ENCODE data around the gene DHRS7B.
A peak's percentile ranks its signal among the peaks of the same experiment; 100 is the strongest.
"Not testable (repeated sequence)": the region's sequence is repeated elsewhere in the genome, so short reads cannot be mapped to it uniquely, and the experiment has no call there.

The DHRS7B gene

DNA sequence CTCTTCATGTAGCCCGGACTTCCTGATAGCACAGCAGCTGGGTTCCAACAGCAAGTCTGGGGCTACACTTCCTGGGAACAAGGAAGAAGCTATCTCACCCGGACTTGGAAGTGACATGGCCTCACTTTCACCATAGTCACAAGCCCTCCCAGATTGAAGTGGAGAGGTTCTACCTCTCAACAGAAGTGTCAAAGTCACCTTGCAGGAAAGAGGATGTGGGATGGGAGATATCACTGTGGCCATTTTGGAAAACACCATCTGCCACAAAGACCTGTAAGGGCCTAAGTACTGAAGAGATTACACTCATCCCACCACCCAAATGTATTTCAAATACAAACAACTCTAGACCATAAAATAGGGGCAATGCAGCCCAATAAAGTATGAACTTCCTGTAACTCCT lies 29.9 kb upstream of the DHRS7B start:
- no peak for DNase-seq
- H3K9me3 Mint-ChIP-seq: no peaks in the 10 kb centered on the region
- peaks cover 0 to 5% of the 10 kb centered on the region in 2 donors for H3K27me3 Mint-ChIP-seq
- no peak overlapping the region for H3K4me3 Mint-ChIP-seq
- ATAC-seq (replicated peaks): no peak
- H3K36me3 Mint-ChIP-seq (ENCODE audit: insufficient read depth): peaks cover 10% of the 10 kb centered on the region
- no peak overlapping the region for H3K27ac Mint-ChIP-seq
- peaks cover 10 to 15% of the 10 kb centered on the region in 2 donors for H3K4me1 Mint-ChIP-seq (ENCODE audit: low read depth in 2 of 2)

DNA sequence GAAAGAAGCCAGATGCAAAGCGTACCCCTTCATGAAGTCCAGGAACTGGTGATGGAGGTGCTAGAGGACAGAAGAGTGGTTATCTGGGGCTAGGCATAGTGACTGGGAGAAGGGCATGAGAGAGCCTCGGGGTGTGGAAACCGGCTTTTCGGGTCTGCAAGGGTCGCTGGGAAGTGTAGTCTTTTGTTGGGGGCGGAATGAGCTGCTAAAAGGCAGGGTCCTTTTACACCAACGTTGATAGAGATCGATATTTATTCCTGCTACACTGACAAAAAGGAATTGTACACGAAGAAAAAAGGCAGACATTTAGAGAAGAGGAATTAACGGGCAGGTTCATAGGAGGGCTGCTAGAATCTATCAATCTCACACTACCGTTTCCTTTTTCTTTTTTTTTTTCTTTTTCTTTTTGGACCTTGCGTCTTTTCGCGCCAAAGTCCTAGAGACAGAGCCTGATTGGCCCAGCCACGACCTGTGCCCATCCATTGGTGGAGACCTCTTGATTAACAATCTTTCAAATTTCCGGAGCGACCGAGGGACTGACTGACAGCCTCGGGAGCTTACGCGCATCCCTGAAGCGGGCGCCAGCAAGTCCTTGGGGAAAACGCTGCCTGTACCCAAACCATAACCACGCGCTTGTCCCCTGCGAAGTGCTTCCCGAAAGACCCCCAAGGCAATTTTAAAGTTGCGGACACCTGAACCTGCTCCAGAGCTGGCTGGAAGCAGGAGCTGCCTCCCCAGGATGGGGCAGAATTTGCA lies 27.7 kb upstream of the DHRS7B start:
- Mint-ChIP-seq H3K27me3 (peaks cover 0 to 5% of the 10 kb centered on the region in 2 donors), H3K4me1 (ENCODE audit: low read depth in 2 of 2) (peaks cover 10 to 15% of the 10 kb centered on the region in 2 donors), H3K36me3 (ENCODE audit: insufficient read depth) (peaks cover 7% of the 10 kb centered on the region), H3K4me3 (peak overlapping the region; percentile 87 to 90), H3K9me3 (no peaks in the 10 kb centered on the region), H3K27ac (peak overlapping the region; percentile 61 to 66)
- DNase-seq (peak; percentile 41 to 47 (median 42)), ATAC-seq (replicated peaks) (peak; percentile 96)

DNA sequence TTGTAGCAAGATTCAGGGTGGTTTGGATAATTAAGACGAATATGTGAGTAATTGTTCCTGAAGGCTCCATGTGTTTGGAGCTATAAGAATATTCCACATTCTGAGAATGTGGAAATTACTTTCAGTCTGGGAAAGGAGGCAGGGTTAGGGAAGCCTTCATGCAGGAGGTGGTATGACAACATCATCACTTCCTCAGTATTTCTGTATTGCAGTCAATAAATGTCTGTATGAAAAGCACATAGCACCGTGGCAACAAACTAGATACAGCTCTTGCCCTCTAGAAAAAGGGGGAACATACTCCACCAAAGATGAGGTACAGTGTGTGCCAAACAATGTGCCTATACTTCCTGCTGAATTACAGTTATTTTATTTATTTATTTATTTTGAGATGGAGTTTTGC lies 26.1 kb upstream of the DHRS7B start:
- Mint-ChIP-seq H3K4me3 (no peak overlapping the region), H3K27me3 (peaks cover 0 to 5% of the 10 kb centered on the region in 2 donors), H3K27ac (no peak overlapping the region), H3K36me3 (ENCODE audit: insufficient read depth) (peaks cover 7% of the 10 kb centered on the region), H3K9me3 (no peaks in the 10 kb centered on the region), H3K4me1 (ENCODE audit: low read depth in 2 of 2) (peaks cover 10 to 15% of the 10 kb centered on the region in 2 donors)
- no peak for ATAC-seq (replicated peaks)
- no peak for DNase-seq

DNA sequence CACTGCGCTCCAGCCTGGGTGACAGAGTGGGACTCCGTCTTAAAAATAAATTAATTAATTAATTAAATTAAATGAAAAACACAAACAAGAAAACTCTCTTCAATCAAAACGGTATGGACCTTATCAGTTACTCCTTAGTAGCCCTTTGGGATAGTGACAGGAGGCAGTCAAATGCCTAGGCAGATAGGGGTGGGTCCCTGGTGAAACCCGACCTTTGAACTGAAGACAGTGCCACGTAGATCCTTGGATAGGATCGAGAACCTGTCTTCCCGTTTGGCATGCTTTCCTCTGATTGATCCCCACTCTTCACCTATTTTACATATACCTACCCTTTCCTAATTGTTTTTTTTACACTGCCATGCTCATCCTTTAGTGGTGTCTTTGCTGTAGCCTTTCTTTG lies 22.2 kb upstream of the DHRS7B start:
- ATAC-seq (replicated peaks) (no peak), DNase-seq (no peak)
- peaks cover 1 to 5% of the 10 kb centered on the region in 2 donors for H3K4me1 Mint-ChIP-seq (ENCODE audit: low read depth in 2 of 2)
- no peaks in the 10 kb centered on the region for H3K27me3 Mint-ChIP-seq
- no peak overlapping the region for H3K4me3 Mint-ChIP-seq
- H3K36me3 Mint-ChIP-seq (ENCODE audit: insufficient read depth): no peaks in the 10 kb centered on the region
- no peak overlapping the region for H3K27ac Mint-ChIP-seq
- H3K9me3 Mint-ChIP-seq: no peaks in the 10 kb centered on the region

DNA sequence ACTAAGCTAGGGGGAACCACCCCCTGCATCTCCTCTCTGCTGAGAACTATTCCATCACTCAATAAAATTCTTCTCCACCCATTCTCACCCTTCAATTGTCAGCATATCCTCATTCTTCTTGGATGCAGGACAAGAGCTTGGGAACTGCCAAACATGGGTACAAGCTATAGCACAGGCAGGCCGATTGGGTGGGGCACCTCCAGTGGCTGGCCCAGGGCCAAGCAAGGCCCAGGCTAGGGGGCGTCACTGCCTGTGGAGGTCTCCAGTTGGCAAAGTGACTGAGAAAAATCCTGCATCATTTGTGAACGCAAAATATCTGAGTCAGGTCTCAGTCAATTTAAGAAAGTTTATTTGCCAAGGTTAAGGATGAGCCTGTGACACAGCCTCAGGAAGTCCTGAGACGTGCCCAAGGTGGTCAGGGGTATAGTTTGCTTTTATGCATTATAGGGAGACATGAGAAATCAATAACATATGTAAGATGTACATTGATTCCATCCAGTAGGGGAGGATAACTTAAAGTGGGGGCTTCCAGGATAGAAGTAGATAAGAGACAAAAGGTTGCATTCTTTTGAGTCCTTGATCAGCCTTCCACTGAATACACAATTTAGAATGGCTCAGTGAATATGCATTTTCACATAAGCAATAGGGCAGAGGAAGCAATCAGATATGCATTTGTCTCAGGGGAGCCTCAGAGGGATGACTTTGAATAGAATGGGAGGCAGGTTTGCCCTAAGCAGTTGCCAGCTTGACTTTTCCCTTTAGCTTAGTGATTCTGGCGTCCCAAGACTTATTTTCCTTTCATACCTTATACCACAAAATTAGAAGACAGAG lies 21.5 kb upstream of the DHRS7B start:
- no peaks in the 10 kb centered on the region for H3K36me3 Mint-ChIP-seq (ENCODE audit: insufficient read depth)
- H3K27me3 Mint-ChIP-seq: no peaks in the 10 kb centered on the region
- no peak for ATAC-seq (replicated peaks)

DNA sequence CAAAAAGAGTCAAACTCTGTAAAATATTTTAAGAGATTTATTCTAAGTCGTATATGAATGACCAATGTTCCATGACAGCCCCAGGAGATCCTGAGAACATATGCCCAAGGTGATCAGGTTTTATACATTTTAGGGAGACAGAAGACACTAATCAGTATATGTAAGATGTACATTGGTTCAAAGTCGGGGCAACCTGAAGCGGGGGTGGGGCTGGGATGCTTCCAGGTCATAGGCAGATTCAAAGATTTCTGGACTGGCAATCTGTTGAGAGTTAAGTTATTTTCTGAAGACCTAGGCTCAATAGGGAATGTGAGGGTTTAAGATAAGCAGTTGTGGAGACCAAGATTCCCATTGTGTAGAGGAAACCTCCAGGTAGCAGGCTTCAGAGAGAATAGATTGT lies 20.4 kb upstream of the DHRS7B start:
- Mint-ChIP-seq H3K36me3 (ENCODE audit: insufficient read depth) (no peaks in the 10 kb centered on the region), H3K9me3 (no peaks in the 10 kb centered on the region), H3K27me3 (no peaks in the 10 kb centered on the region), H3K27ac (no peak overlapping the region), H3K4me1 (ENCODE audit: low read depth in 2 of 2) (no peaks in the 10 kb centered on the region), H3K4me3 (no peak overlapping the region)
- no peak for DNase-seq
- ATAC-seq (replicated peaks): no peak

More for the DNA sequence above, 21.5 kb upstream of the DHRS7B start:
- H3K9me3 Mint-ChIP-seq: no peaks in the 10 kb centered on the region
- no peak for DNase-seq
- no peak overlapping the region for H3K27ac Mint-ChIP-seq
- no peak overlapping the region for H3K4me3 Mint-ChIP-seq
- no peaks in the 10 kb centered on the region for H3K4me1 Mint-ChIP-seq (ENCODE audit: low read depth in 2 of 2)

DNA sequence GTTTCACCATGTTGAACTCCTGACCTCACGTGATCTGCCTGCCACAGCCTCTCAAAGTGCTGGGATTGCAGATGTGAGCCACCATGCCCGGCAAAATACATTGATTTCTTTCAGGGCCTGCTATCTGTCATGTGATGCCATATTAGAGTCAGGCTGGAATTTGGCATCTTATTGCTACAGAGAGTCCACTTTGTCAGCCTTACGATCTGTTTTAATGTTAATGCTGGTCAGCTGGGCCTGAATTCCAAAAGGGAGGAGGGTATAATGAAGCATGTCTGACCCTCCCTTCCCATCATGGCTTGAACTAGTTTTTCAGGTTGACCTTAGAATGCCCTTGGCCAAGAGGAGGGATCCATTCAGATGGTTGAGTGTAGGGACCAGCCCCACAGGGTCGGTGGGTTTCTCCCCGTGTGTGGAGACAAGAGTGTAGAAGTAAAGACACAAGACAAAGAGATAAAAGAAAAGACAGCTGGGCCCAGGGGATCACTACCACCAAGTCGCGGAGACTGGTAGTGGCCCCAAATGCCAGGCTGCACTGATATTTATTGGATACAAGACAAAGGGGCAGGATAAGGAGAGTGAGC lies 19.6 kb upstream of the DHRS7B start:
- H3K27ac Mint-ChIP-seq; DNase-seq; H3K36me3 Mint-ChIP-seq (ENCODE audit: insufficient read depth); H3K4me3 Mint-ChIP-seq; H3K9me3 Mint-ChIP-seq; H3K4me1 Mint-ChIP-seq (ENCODE audit: low read depth in 2 of 2); ATAC-seq (replicated peaks); H3K27me3 Mint-ChIP-seq: not testable (repeated sequence)

DNA sequence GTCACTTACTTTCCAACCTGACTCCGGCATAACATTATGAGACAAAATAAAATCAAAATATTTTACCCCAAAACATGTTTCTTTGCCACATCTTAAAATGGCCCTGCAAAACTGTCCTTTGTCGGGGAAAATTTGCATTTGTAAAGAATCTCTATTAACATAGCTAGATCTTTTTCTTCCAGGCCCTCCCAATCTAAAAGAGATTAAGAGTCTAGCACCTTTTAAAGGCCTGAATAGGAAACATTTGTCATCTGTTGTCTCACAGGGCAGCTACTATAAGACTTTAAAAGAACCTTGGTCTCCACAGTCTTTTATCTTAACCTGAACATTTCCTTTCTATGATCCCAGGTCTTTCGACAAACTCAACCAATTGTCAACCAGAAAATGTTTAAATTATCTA lies 18.1 kb upstream of the DHRS7B start:
- no peaks in the 10 kb centered on the region for H3K9me3 Mint-ChIP-seq
- no peaks in the 10 kb centered on the region for H3K4me1 Mint-ChIP-seq (ENCODE audit: low read depth in 2 of 2)
- DNase-seq (no peak), ATAC-seq (replicated peaks) (no peak)
- H3K36me3 Mint-ChIP-seq (ENCODE audit: insufficient read depth): no peaks in the 10 kb centered on the region
- H3K4me3 Mint-ChIP-seq: no peak overlapping the region
- no peaks in the 10 kb centered on the region for H3K27me3 Mint-ChIP-seq
- no peak overlapping the region for H3K27ac Mint-ChIP-seq

DNA sequence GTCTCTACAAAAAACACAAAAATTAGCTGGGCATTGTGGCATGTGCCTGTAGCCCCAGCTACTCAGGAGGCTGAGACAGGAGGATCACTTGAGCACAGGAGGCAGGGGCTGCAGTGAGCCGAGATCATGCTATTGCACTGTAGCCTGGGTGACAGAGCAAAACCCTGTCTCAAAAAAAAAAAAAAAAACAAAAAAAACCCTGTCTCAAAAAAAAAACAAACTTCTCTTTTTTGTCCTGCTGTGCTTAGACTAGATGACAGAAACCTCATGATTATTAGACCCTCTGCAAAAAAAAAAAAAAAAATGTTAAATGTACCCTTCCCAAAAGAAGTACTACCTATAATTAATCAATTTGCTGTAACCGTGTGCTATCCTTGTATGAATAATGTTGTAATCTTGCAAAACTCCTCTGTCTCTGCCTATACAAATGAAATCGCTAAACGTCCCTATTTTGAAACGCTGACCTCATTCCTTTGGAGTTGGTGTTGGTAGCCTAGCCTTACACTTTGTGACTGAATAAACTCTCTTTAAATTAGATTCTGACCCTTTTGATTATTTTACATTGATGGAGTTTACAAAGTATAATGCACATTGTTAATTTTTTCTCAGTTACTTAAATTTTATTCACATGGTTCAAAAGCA lies 13.6 kb upstream of the DHRS7B start:
- DNase-seq: no peak
- Mint-ChIP-seq H3K4me3 (no peak overlapping the region), H3K27ac (no peak overlapping the region), H3K4me1 (ENCODE audit: low read depth in 2 of 2) (no peaks in the 10 kb centered on the region), H3K9me3 (no peaks in the 10 kb centered on the region), H3K36me3 (ENCODE audit: insufficient read depth) (peaks cover 3% of the 10 kb centered on the region), H3K27me3 (peaks cover 4 to 13% of the 10 kb centered on the region in 2 donors)
- ATAC-seq (replicated peaks): no peak

DNA sequence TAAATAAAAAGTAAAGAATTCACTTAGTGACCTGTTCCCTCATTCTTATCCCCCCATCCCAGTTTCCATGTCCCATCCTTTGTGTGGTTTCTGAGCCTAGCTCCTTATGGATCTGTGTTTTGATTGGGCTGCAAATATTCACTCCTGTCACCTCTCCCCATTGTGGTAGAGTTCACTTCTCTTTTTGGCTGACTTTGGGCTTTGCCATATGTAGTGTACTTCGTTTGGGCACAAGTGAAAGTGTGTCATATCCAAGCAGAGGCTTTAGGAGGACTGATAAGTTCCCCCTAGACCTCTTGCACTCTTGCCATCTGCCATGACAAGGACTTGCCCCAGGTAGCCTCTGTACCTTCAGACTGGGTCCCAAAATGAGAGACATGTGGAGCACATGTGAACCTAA lies 13.0 kb upstream of the DHRS7B start:
- no peaks in the 10 kb centered on the region for H3K4me1 Mint-ChIP-seq (ENCODE audit: low read depth in 2 of 2)
- no peak overlapping the region for H3K4me3 Mint-ChIP-seq
- no peaks in the 10 kb centered on the region for H3K9me3 Mint-ChIP-seq
- peaks cover 3% of the 10 kb centered on the region for H3K36me3 Mint-ChIP-seq (ENCODE audit: insufficient read depth)
- H3K27ac Mint-ChIP-seq: no peak overlapping the region
- H3K27me3 Mint-ChIP-seq: peaks cover 4 to 13% of the 10 kb centered on the region in 2 donors
- DNase-seq (no peak), ATAC-seq (replicated peaks) (no peak)

DNA sequence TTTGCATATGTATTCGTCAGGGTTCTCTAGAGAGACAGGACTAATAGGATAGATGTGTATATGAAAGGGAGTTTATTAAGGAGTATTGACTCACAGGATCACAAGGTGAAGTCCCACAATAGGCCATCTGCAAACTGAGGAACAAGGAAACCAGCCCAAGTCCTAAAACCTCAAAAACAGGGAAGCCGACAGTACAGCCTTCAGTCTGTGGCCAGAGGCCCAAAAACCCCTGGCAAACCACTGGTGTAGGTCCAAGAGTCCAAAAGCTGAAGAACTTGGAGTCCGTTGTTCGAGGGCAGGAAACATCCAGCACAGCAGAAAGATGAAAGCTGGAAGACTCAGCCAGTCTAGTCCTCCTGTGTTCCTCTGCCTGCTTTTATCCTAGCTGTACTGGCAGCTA lies 12.0 kb upstream of the DHRS7B start:
- peaks cover 10 to 13% of the 10 kb centered on the region in 2 donors for H3K27me3 Mint-ChIP-seq
- not testable (repeated sequence) for H3K4me3 Mint-ChIP-seq

DNA sequence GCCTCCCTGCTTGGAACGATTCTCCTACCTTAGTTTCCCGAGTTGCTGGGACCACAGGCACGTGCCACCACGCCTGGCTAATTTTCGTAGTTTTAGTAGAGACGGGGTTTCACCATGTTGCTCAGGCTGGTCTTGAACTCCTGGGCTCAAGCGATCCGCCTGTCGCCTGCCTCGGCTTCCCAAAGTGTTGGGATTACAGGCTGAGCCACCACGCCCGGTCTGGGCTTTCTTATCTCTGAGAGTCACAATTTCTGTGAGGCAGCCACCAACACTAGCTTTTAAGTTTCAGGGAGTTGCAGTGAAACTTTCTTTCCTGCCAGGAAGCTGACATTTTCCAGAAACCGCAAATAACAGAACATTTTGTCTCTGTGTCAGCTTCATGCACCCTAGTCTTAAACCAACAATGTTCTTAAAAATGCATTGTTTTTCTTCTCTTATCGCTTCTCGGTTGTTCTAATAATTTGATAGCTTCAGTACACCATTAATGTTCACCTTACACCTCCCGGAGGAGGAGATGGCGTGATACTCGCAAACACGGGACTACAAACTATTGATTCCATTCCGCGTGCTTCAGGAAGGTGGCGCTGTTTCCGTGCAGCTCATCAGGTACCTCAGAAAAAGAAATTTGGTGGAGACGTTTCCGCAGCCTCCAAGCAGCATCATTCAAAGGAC lies 7.4 kb upstream of the DHRS7B start:
- Mint-ChIP-seq H3K4me3 (no peak overlapping the region), H3K4me1 (ENCODE audit: low read depth in 2 of 2) (peaks cover 2 to 7% of the 10 kb centered on the region in 2 donors), H3K27ac (no peak overlapping the region), H3K27me3 (peaks cover 10 to 13% of the 10 kb centered on the region in 2 donors), H3K9me3 (no peaks in the 10 kb centered on the region), H3K36me3 (ENCODE audit: insufficient read depth) (peaks cover 3% of the 10 kb centered on the region)
- DNase-seq: peak; percentile 59 to 65 (median 62)
- ATAC-seq (replicated peaks): peak; percentile 91

More for the DNA sequence above, 12.0 kb upstream of the DHRS7B start:
- H3K4me1 Mint-ChIP-seq (ENCODE audit: low read depth in 2 of 2); H3K36me3 Mint-ChIP-seq (ENCODE audit: insufficient read depth); ATAC-seq (replicated peaks); DNase-seq; H3K27ac Mint-ChIP-seq; H3K9me3 Mint-ChIP-seq: not testable (repeated sequence)

DNA sequence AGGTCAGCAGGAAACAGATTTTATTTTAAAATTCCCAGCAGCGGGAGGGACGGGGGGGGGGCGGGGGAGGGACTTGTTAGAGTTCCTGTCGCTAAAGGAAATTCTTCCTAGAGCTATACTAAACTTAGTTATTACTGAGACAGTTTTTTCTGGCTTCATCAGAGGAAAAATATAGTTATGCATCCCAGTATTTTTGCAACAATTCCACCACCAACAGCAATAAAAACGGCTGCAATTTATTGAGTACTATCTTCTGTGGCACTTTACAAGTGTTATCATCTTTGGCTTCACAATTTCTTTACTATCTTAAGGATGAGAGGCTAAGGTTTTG lies 6.9 kb upstream of the DHRS7B start:
- no peak for ATAC-seq (replicated peaks)
- no peak overlapping the region for H3K4me3 Mint-ChIP-seq
- peaks cover 2 to 8% of the 10 kb centered on the region in 2 donors for H3K4me1 Mint-ChIP-seq (ENCODE audit: low read depth in 2 of 2)
- H3K27ac Mint-ChIP-seq: no peak overlapping the region
- H3K9me3 Mint-ChIP-seq: no peaks in the 10 kb centered on the region
- no peak for DNase-seq
- peaks cover 10 to 13% of the 10 kb centered on the region in 2 donors for H3K27me3 Mint-ChIP-seq
- peaks cover 3% of the 10 kb centered on the region for H3K36me3 Mint-ChIP-seq (ENCODE audit: insufficient read depth)

All from effector memory CD8-positive, alpha-beta T cell (primary cell).